Prostate gland (tissue), 2 donors: ENCODE data around the gene APOO. TPM values are rescaled to one million over a fixed set of nuclear protein-coding genes. Genes with fewer than 3 reads are reported as not detected.

ENCODE experiments used
- DNase-seq: peaks from one replicate; pipeline ENCODE4 v3.0.0-alpha.2; 2019; ENCODE audit warnings: low spot score
- H3K27ac ChIP-seq, 2 donors: fragments of 200-600 bp; sonication (generic); 2 replicates each; pipeline ENCODE4 v1.5.1; 2017 to 2019
- H3K27me3 ChIP-seq: fragments of 200-600 bp; sonication (generic); replicated peaks from 2 replicates; pipeline ENCODE4 v1.5.1; 2019; ENCODE audit not compliant: insufficient read depth
- H3K36me3 ChIP-seq, 2 donors: fragments of 200-600 bp; sonication (generic); 1 replicate in 1 of 2; 2 replicates in 1 of 2; pipeline versions ENCODE4 v1.5.1 to v1.8.1; 2017 to 2019
- H3K4me1 ChIP-seq: fragments of 200-600 bp; sonication (generic); replicated peaks from 2 replicates; pipeline ENCODE4 v1.5.1; 2019
- H3K4me3 ChIP-seq, 2 donors: fragments of 200-600 bp; sonication (generic); 2 replicates each; pipeline ENCODE4 v1.5.1; 2017 to 2019
- H3K9me3 ChIP-seq: fragments of 200-600 bp; sonication (generic); 2 replicates; pipeline ENCODE4 v1.5.1; 2017
- POLR2A ChIP-seq: fragments of 450-650 bp; IDR thresholded peaks from one replicate; pipeline ENCODE4 v1.6.1; 2016; ENCODE audit warnings: antibody characterized with exemption, mild to moderate bottlenecking
- POLR2AphosphoS5 ChIP-seq: sonication (generic); formaldehyde crosslinking; IDR thresholded peaks from one replicate; pipeline ENCODE4 v1.6.1; 2017; ENCODE audit warnings: antibody characterized with exemption
- WGBS: methylation state at CpG from one replicate; pipeline ENCODE4 v1.1.5; 2018; 5-methylcytosine and 5-hydroxymethylcytosine counted together
- intact Hi-C: fragments of 100-400 bp; cut with DNase I; formaldehyde crosslinking; loops from one replicate; pipeline ENCODE4 v1.14.2; 2022
- total RNA-seq, 2 donors: library from RNA; depleted of rRNA; stranded (reverse); fragments of >200 nt; gene quantifications; one replicate each; pipeline ENCODE4 v1.1.0, GENCODE V29; 2016
- TF ChIP-seq, protein P1 (sequence below), 4 experiments: fragments of 200-600 bp in 2 of 4; fragments of 450-650 bp in 2 of 4; sonication (generic) in 2 of 4; IDR thresholded peaks; 1 replicate in 3 of 4; 2 replicates in 1 of 4; pipeline ENCODE4 v1.5.1; 2016 to 2019; ENCODE audit warnings: antibody characterized with exemption in 4 of 4, mild to moderate bottlenecking in 2 of 4, moderate library complexity in 2 of 4

Gene APOO
- total RNA-seq, 2 donors from 2014 or later = 12.3 to 17.3 TPM

GRCh38 chrX:23945206-23945605, 37.5 kb upstream of the APOO start:
- WGBS = 80% methylated on average over 1 of the region's 1 CpG
- no peak overlapping the region for H3K27ac ChIP-seq
- DNase-seq = no peak
- H3K9me3 ChIP-seq = no peaks in the 10 kb centered on the region
- no peaks in the 10 kb centered on the region for H3K27me3 ChIP-seq
- no peaks in the 10 kb centered on the region for H3K4me1 ChIP-seq
- TF ChIP-seq POLR2A (no peak), POLR2AphosphoS5 (no peak)
- TF ChIP-seq, protein P1, sequence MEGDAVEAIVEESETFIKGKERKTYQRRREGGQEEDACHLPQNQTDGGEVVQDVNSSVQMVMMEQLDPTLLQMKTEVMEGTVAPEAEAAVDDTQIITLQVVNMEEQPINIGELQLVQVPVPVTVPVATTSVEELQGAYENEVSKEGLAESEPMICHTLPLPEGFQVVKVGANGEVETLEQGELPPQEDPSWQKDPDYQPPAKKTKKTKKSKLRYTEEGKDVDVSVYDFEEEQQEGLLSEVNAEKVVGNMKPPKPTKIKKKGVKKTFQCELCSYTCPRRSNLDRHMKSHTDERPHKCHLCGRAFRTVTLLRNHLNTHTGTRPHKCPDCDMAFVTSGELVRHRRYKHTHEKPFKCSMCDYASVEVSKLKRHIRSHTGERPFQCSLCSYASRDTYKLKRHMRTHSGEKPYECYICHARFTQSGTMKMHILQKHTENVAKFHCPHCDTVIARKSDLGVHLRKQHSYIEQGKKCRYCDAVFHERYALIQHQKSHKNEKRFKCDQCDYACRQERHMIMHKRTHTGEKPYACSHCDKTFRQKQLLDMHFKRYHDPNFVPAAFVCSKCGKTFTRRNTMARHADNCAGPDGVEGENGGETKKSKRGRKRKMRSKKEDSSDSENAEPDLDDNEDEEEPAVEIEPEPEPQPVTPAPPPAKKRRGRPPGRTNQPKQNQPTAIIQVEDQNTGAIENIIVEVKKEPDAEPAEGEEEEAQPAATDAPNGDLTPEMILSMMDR (IDR thresholded peaks at IDR 0.05) = no peak
- H3K36me3 ChIP-seq = no peaks in the 10 kb centered on the region
- H3K4me3 ChIP-seq = no peak overlapping the region
- intact Hi-C loops = no loop called here

DNA sequence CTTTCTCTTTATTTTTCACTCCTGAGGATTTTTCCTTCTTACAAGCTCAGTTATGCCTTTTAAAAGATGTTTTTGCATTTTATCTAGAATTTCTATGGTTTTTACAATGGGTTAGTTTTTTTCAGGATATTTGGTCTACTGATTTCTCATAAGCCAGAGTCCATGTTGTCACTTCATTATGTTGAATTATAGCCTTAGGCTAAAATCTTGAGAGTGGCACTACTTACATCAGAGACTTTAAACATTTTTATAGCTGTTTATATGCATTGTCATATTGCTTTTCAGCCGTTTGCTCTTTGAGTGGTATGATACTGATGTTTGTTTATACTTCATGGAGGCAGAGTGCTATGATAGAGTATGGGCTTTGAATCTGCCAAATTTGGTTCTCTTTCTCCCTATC, 36.5 kb upstream of the APOO start:
- TF ChIP-seq, protein P1 (IDR thresholded peaks at IDR 0.05) = no peak
- TF ChIP-seq POLR2AphosphoS5 (no peak), POLR2A (no peak)
- Histone ChIP-seq H3K4me3 (no peak overlapping the region), H3K27ac (no peak overlapping the region), H3K36me3 (no peaks in the 10 kb centered on the region), H3K27me3 (no peaks in the 10 kb centered on the region), H3K4me1 (no peaks in the 10 kb centered on the region), H3K9me3 (no peaks in the 10 kb centered on the region)
- DNase-seq = no peak
- 24% methylated on average over 1 of the region's 1 CpG for WGBS
- intact Hi-C loops = no loop called here

DNA sequence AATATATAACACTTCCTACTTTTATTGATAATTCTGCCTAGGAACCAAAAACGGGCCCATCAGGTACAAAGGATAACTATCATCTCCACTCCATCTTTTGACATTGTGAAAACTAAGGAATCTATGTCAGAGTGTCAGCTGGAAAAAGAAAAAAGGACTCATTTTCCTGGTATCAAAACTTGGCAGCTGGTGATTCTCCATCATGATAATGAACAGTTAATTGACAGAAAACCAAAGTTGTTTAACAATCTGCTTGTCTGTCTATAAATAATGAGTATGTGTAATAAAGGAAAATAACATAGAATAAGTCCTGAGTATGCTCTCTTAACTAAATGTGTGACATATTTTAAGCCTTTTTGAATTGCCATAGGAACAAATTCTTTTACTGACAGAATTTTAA, 31.5 kb upstream of the APOO start:
- Histone ChIP-seq H3K4me3 (no peak overlapping the region), H3K27ac (no peak overlapping the region), H3K9me3 (no peaks in the 10 kb centered on the region), H3K4me1 (no peaks in the 10 kb centered on the region), H3K36me3 (no peaks in the 10 kb centered on the region), H3K27me3 (no peaks in the 10 kb centered on the region)
- DNase-seq = no peak
- TF ChIP-seq POLR2AphosphoS5 (no peak), POLR2A (no peak)
- TF ChIP-seq, protein P1 (IDR thresholded peaks at IDR 0.05) = no peak
- intact Hi-C loops = no loop called here
- WGBS = 88% methylated on average over 1 of the region's 1 CpG

DNA sequence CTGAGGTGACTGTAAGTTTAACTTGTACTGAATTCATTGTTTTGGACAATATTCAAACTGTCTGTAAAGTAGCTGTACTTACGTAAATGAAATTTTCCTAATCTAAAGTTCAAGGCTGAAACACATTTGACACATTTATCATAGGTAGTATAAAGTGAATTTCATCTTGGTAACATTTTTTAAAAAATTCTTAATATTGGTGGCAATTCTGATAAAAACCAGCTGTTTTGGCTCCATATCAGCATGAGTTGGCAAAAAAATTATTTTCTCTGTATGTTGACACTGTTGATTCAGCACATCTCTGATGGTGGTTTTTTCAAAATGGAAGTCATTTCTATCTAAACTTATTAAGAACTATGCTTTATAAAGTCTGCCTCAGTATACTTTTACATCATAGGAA, 31.0 kb upstream of the APOO start:
- Histone ChIP-seq H3K27me3 (no peaks in the 10 kb centered on the region), H3K27ac (no peak overlapping the region), H3K4me3 (no peak overlapping the region), H3K9me3 (no peaks in the 10 kb centered on the region), H3K36me3 (no peaks in the 10 kb centered on the region), H3K4me1 (no peaks in the 10 kb centered on the region)
- 20% methylated on average over 1 of the region's 1 CpG for WGBS
- TF ChIP-seq POLR2A (no peak), POLR2AphosphoS5 (no peak)
- TF ChIP-seq, protein P1 (IDR thresholded peaks at IDR 0.05) = no peak
- DNase-seq = no peak
- intact Hi-C loops = no loop called here

DNA sequence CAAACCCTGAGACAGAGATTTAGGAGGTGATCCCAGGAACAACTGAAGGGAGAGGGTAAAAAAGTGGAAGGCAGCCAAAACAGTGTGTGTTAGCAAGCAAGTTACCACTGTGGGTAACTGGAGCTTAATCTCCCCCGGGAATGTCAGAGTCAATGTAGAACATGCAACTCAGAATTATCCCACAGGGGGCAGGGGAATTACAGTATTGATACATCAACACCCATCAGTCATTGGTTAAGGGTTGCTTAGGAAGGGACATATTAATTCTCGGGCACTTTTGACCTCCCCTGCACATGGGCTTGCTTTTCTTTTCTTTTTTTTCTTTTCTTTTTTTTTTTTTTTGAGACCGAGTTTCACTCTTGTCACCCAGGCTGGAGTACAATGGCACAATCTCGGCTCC, 29.4 kb upstream of the APOO start:
- Histone ChIP-seq H3K4me3 (no peak overlapping the region), H3K27ac (no peak overlapping the region), H3K36me3 (no peaks in the 10 kb centered on the region), H3K27me3 (no peaks in the 10 kb centered on the region), H3K9me3 (no peaks in the 10 kb centered on the region), H3K4me1 (no peaks in the 10 kb centered on the region)
- intact Hi-C loops = no loop called here
- WGBS = 82% methylated on average over 4 of the region's 4 CpGs
- no peak for DNase-seq
- TF ChIP-seq POLR2A (no peak), POLR2AphosphoS5 (no peak)
- TF ChIP-seq, protein P1 (IDR thresholded peaks at IDR 0.05) = no peak
